Right lobe of liver (tissue), 4 donors: ENCODE results near the gene NME3.

Source experiments
- CTCF ChIP-seq, 4 donors: fragments of 200-600 bp in 3 of 4; fragments of 450-650 bp in 1 of 4; IDR thresholded peaks; one replicate each; pipeline versions ENCODE4 v1.5.1 to v1.8.0; 2016 to 2022; ENCODE audit warnings: antibody characterized with exemption in 4 of 4, mild to moderate bottlenecking in 2 of 4
- POLR2A ChIP-seq: fragments of 450-650 bp; IDR thresholded peaks from one replicate; pipeline ENCODE4 v1.6.1; 2017; ENCODE audit warnings: antibody characterized with exemption, mild to moderate bottlenecking
- donor health status: DM: no; HTN: no; CAD: no.
- donor health status: DM: no; HTN: no; CAD: no.
- donor health status: DM: no; HTN: yes; CAD: no.

- peak; percentile 51 for TF ChIP-seq POLR2A
- TF ChIP-seq CTCF (IDR thresholded peaks at IDR 0.05) = peak; percentile 70 to 90 (median 79)
Measured at GRCh38 chr16:1772908-1773702, 1.8 kb upstream of the NME3 start, which contains the start of gene MRPS34.
